ENCODE measurements around the gene PRG3. TPM values are rescaled to one million over a fixed set of nuclear protein-coding genes. Genes with fewer than 3 reads are reported as not detected.
A peak's percentile ranks its signal among the peaks of the same experiment; 100 is the strongest.
"Not testable (repeated sequence)": the region's sequence is repeated elsewhere in the genome, so short reads cannot be mapped to it uniquely, and the experiment has no call there.

PRG3 gene
- total RNA-seq, 1 donor: not detected

GRCh38 chr11:57344826-57345225 is 36.1 kb downstream of the PRG3 start:
- DNase-seq (ENCODE audit: low read depth in 2 of 3, low spot score in 2 of 3): no peak

- no peak for DNase-seq (ENCODE audit: low read depth in 2 of 3, low spot score in 2 of 3)
These were observed 37.1 kb downstream of the PRG3 start for GRCh38 chr11:57343825-57344224.

GRCh38 chr11:57342702-57343101 is 38.2 kb downstream of the PRG3 start:
- DNase-seq (ENCODE audit: low read depth in 2 of 3, low spot score in 2 of 3): no peak

- DNase-seq (ENCODE audit: low read depth in 2 of 3, low spot score in 2 of 3): no peak
These were observed 39.6 kb downstream of the PRG3 start for GRCh38 chr11:57341250-57341808.

- no peak for DNase-seq (ENCODE audit: low read depth in 2 of 3, low spot score in 2 of 3)
These were observed 40.8 kb downstream of the PRG3 start for GRCh38 chr11:57340039-57340615.

GRCh38 chr11:57339328-57339727 is 41.6 kb downstream of the PRG3 start:
- no peak for DNase-seq (ENCODE audit: low read depth in 2 of 3, low spot score in 2 of 3)

- no peak for DNase-seq (ENCODE audit: low read depth in 2 of 3, low spot score in 2 of 3)
These were observed 42.8 kb downstream of the PRG3 start, which contains the start of gene P2RX3 for GRCh38 chr11:57338142-57338541. Gene P2RX3 (plus strand): TSS chr11:57338352. CDS start chr11:57338551, 199 bp downstream.

- DNase-seq (ENCODE audit: low read depth in 2 of 3, low spot score in 2 of 3): not testable (repeated sequence)
These were observed 44.1 kb downstream of the PRG3 start for GRCh38 chr11:57336856-57337255.

- DNase-seq (ENCODE audit: low read depth in 2 of 3, low spot score in 2 of 3): no peak
These were observed 44.8 kb downstream of the PRG3 start for GRCh38 chr11:57336111-57336666.

- DNase-seq (ENCODE audit: low read depth in 2 of 3, low spot score in 2 of 3): peak; percentile 60 to 91 (median 84)
These were observed 45.4 kb downstream of the PRG3 start, which contains the start of gene SSRP1 for GRCh38 chr11:57335343-57336110. Gene SSRP1 (minus strand): TSS chr11:57335892. CDS start chr11:57335121, 771 bp downstream.

- no peak for DNase-seq (ENCODE audit: low read depth in 2 of 3, low spot score in 2 of 3)
These were observed 46.0 kb downstream of the PRG3 start for GRCh38 chr11:57335023-57335342.

GRCh38 chr11:57332694-57333440 is 48.1 kb downstream of the PRG3 start:
- no peak for DNase-seq (ENCODE audit: low read depth in 2 of 3, low spot score in 2 of 3)

GRCh38 chr11:57331720-57332119 is 49.2 kb downstream of the PRG3 start:
- DNase-seq (ENCODE audit: low read depth in 2 of 3, low spot score in 2 of 3): no peak

- DNase-seq (ENCODE audit: low read depth in 2 of 3, low spot score in 2 of 3): no peak
These were observed 50.9 kb downstream of the PRG3 start for GRCh38 chr11:57330029-57330428.

GRCh38 chr11:57327721-57328120 is 53.2 kb downstream of the PRG3 start:
- DNase-seq (ENCODE audit: low read depth in 2 of 3, low spot score in 2 of 3): no peak

Other genes with a start within 250 kb of the PRG3 start
- under 0.01 TPM for gene LRRC55, start 199.2 kb downstream of the PRG3 start, total RNA-seq
- under 0.01 TPM for gene APLNR, start 143.9 kb downstream of the PRG3 start, total RNA-seq
- gene TNKS1BP1, start 56.2 kb downstream of the PRG3 start, total RNA-seq: 7.0 TPM
- gene SSRP1, start 45.3 kb downstream of the PRG3 start, total RNA-seq: 89.9 TPM
- not detected for gene P2RX3, start 42.8 kb downstream of the PRG3 start, total RNA-seq
- 5.4 TPM for gene PRG2, start 9.5 kb upstream of the PRG3 start, total RNA-seq
- gene SLC43A3, start 46.0 kb upstream of the PRG3 start, total RNA-seq: 93.7 TPM
- 0.27 TPM for gene RTN4RL2, start 79.4 kb upstream of the PRG3 start, total RNA-seq
- 81.6 TPM for gene SLC43A1, start 134.6 kb upstream of the PRG3 start, total RNA-seq
- gene TIMM10, start 149.6 kb upstream of the PRG3 start, total RNA-seq: 29.4 TPM
- gene SMTNL1, start 156.4 kb upstream of the PRG3 start, total RNA-seq: not detected
- 215 TPM for gene UBE2L6, start 186.5 kb upstream of the PRG3 start, total RNA-seq
- gene SERPING1, start 216.5 kb upstream of the PRG3 start, total RNA-seq: 49.8 TPM

Measured in hematopoietic multipotent progenitor cell (in vitro differentiated cells).